HAP-1 (cell line): ENCODE measurements around the gene NAGA.

Experiments
- DNase-seq, 2 experiments: peaks; one replicate each; pipeline ENCODE4 v3.0.0-alpha.2; 2016 to 2020; ENCODE audit warnings: low spot score in 2 of 2
- H3K27me3 ChIP-seq: fragments of 250-450 bp; sonication (Bioruptor Pico); 2 replicates; pipeline ENCODE4 v1.5.1; 2020; ENCODE audit warnings: low read depth, mild to moderate bottlenecking, moderate library complexity
- H3K36me3 ChIP-seq: fragments of 250-450 bp; sonication (Bioruptor Pico); replicated peaks from 2 replicates; pipeline ENCODE4 v1.5.1; 2020; ENCODE audit warnings: mild to moderate bottlenecking
- H3K4me1 ChIP-seq: fragments of 250-450 bp; sonication (Bioruptor Pico); 2 replicates; pipeline ENCODE4 v1.5.1; 2020; ENCODE audit warnings: mild to moderate bottlenecking
- H3K4me3 ChIP-seq: fragments of 250-450 bp; sonication (Bioruptor Pico); 2 replicates; pipeline ENCODE4 v1.5.1; 2020; ENCODE audit warnings: mild to moderate bottlenecking, moderate library complexity
- H3K9me3 ChIP-seq: fragments of 250-450 bp; sonication (Bioruptor Pico); 2 replicates; pipeline ENCODE4 v1.5.1; 2020; ENCODE audit warnings: mild to moderate bottlenecking, moderate library complexity
- in situ Hi-C: fragments of 300-500 bp; cut with MboI; formaldehyde crosslinking; loops from 3 replicates; pipeline ENCODE4 v1.14.3; 2020; ENCODE audit warnings: low sequenced_read_pairs, inconsistent platforms, mixed read lengths

NAGA gene

GRCh38 chr22:42041784-42042183 lies 28.8 kb downstream of the NAGA start:
- H3K36me3 ChIP-seq = no peaks in the 10 kb centered on the region
- H3K27me3 ChIP-seq = no peaks in the 10 kb centered on the region
- peaks cover 8% of the 10 kb centered on the region for H3K9me3 ChIP-seq
- no peak overlapping the region for H3K4me3 ChIP-seq
- no peaks in the 10 kb centered on the region for H3K4me1 ChIP-seq
- no peak for DNase-seq
- in situ Hi-C loops = no loop called here

DNA sequence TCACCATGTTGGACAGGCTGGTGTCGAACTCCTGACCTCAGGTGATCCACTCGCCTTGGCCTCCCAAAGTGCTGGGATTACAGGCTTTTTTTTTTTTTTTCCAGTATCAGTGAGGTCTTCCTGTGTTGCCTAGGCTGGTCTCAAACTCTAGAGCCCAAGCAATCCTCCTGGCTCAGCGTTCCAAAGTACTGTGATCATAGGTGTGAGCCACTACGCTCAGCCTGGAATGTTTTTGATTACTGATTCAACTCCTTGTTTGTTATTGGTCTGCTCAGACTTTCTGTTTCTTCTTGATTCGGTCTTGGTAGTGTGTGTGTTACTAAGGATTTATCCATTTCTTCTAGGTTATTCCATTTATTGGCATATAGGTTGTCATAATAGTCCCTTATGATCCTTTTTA lies 31.3 kb downstream of the NAGA start:
- no peaks in the 10 kb centered on the region for H3K27me3 ChIP-seq
- H3K36me3 ChIP-seq = no peaks in the 10 kb centered on the region
- H3K4me1 ChIP-seq = no peaks in the 10 kb centered on the region; the same call in 1 of the 2 replicates
- no peak overlapping the region for H3K4me3 ChIP-seq
- DNase-seq = no peak
- in situ Hi-C loops = no loop called here
- peaks cover 8% of the 10 kb centered on the region for H3K9me3 ChIP-seq

- Histone ChIP-seq H3K36me3 (no peaks in the 10 kb centered on the region), H3K9me3 (peaks cover 7% of the 10 kb centered on the region; the same call in 1 of the 2 replicates), H3K4me3 (no peak overlapping the region), H3K27me3 (no peaks in the 10 kb centered on the region), H3K4me1 (no peaks in the 10 kb centered on the region; the same call in 1 of the 2 replicates)
- in situ Hi-C loops = no loop called here
- no peak for DNase-seq
Measured at GRCh38 chr22:42035256-42035655, 35.4 kb downstream of the NAGA start.

GRCh38 chr22:42033263-42034181 lies 37.1 kb downstream of the NAGA start:
- Histone ChIP-seq H3K27me3 (no peaks in the 10 kb centered on the region), H3K4me1 (no peaks in the 10 kb centered on the region; the same call in 1 of the 2 replicates), H3K4me3 (no peak overlapping the region), H3K36me3 (no peaks in the 10 kb centered on the region), H3K9me3 (peaks cover 7% of the 10 kb centered on the region; the same call in 1 of the 2 replicates)
- DNase-seq = no peak
- in situ Hi-C loops = no loop called here

DNA sequence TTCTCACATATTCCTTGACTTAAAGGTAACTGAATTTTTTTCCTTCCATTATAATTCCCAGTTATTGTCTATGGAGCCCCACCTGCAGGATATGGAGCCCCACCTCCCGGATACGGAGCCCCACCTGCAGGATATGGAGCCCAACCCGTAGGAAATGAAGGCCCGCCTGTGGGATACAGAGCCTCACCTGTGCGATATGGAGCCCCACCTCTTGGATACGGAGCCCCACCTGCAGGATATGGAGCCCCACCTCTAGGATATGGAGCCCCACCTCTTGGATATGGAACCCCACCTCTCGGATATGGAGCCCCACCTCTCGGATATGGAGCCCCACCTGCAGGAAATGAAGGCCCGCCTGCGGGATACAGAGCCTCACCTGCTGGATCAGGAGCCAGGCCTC lies 43.9 kb downstream of the NAGA start:
- H3K4me1 ChIP-seq = no peaks in the 10 kb centered on the region
- 0 out of 2 replicates have a peak, but pooled peaks cover 5% of the 10 kb centered on the region for H3K27me3 ChIP-seq
- in situ Hi-C loops = no loop called here
- no peaks in the 10 kb centered on the region for H3K9me3 ChIP-seq
- no peaks in the 10 kb centered on the region for H3K36me3 ChIP-seq
- DNase-seq = no peak
- no peak overlapping the region for H3K4me3 ChIP-seq

GRCh38 chr22:42025421-42025820 lies 45.2 kb downstream of the NAGA start:
- DNase-seq = no peak
- Histone ChIP-seq H3K4me3 (no peak overlapping the region), H3K36me3 (no peaks in the 10 kb centered on the region), H3K27me3 (0 out of 2 replicates have a peak, but pooled peaks cover 5% of the 10 kb centered on the region), H3K4me1 (no peaks in the 10 kb centered on the region), H3K9me3 (no peaks in the 10 kb centered on the region)
- in situ Hi-C loops = no loop called here

GRCh38 chr22:42022162-42022847 lies 48.3 kb downstream of the NAGA start:
- Histone ChIP-seq H3K9me3 (no peaks in the 10 kb centered on the region), H3K27me3 (peaks cover 20% of the 10 kb centered on the region), H3K4me3 (no peak overlapping the region), H3K36me3 (no peaks in the 10 kb centered on the region), H3K4me1 (no peaks in the 10 kb centered on the region)
- no peak for DNase-seq
- in situ Hi-C loops = no loop called here

GRCh38 chr22:42021571-42021970 lies 49.0 kb downstream of the NAGA start:
- in situ Hi-C loops = no loop called here
- H3K9me3 ChIP-seq = no peaks in the 10 kb centered on the region
- DNase-seq = no peak
- H3K36me3 ChIP-seq = no peaks in the 10 kb centered on the region
- H3K4me1 ChIP-seq = no peaks in the 10 kb centered on the region
- no peak overlapping the region for H3K4me3 ChIP-seq
- H3K27me3 ChIP-seq = peaks cover 27% of the 10 kb centered on the region

GRCh38 chr22:42018224-42018623 lies 52.4 kb downstream of the NAGA start:
- no peaks in the 10 kb centered on the region for H3K9me3 ChIP-seq
- H3K36me3 ChIP-seq = no peaks in the 10 kb centered on the region
- DNase-seq = no peak
- peaks cover 37% of the 10 kb centered on the region for H3K27me3 ChIP-seq
- no peaks in the 10 kb centered on the region for H3K4me1 ChIP-seq
- in situ Hi-C loops = no loop called here
- no peak overlapping the region for H3K4me3 ChIP-seq

- Histone ChIP-seq H3K4me1 (no peaks in the 10 kb centered on the region), H3K4me3 (no peak overlapping the region), H3K27me3 (peaks cover 37% of the 10 kb centered on the region), H3K36me3 (no peaks in the 10 kb centered on the region), H3K9me3 (peaks cover 4% of the 10 kb centered on the region; the same call in 1 of the 2 replicates)
- no peak for DNase-seq
- in situ Hi-C loops = no loop called here
Measured at GRCh38 chr22:42016111-42016510, 54.5 kb downstream of the NAGA start.

- peaks cover 25% of the 10 kb centered on the region for H3K27me3 ChIP-seq
- H3K36me3 ChIP-seq = no peaks in the 10 kb centered on the region
- no peaks in the 10 kb centered on the region for H3K4me1 ChIP-seq
- no peak for DNase-seq
- in situ Hi-C loops = no loop called here
- peaks cover 4% of the 10 kb centered on the region; the same call in 1 of the 2 replicates for H3K9me3 ChIP-seq
- H3K4me3 ChIP-seq = no peak overlapping the region
Measured at GRCh38 chr22:42013385-42013784, 57.2 kb downstream of the NAGA start.

- no peaks in the 10 kb centered on the region for H3K4me1 ChIP-seq
- H3K36me3 ChIP-seq = no peaks in the 10 kb centered on the region
- H3K4me3 ChIP-seq = no peak overlapping the region
- in situ Hi-C loops = no loop called here
- H3K27me3 ChIP-seq = peaks cover 9% of the 10 kb centered on the region
- peaks cover 4% of the 10 kb centered on the region; the same call in 1 of the 2 replicates for H3K9me3 ChIP-seq
- DNase-seq = no peak
Measured at GRCh38 chr22:42010778-42011177, 59.8 kb downstream of the NAGA start.
